AG04449 (cell line): ENCODE data around the gene HOXB4.
A peak's percentile ranks its signal among the peaks of the same experiment; 100 is the strongest.

ENCODE experiments used
- CTCF ChIA-PET: fragments of 350-600 bp; formaldehyde crosslinking; extraction: SDS; loops from one replicate; lab custom pipeline; 2021; ENCODE audit warnings: antibody characterized with exemption; lab: Yijun Ruan, JAX
- POLR2A ChIA-PET: fragments of 400-600, 350-600 bp; formaldehyde crosslinking; extraction: SDS; loops from one replicate; lab custom pipeline; 2020; ENCODE audit warnings: antibody characterized with exemption, inconsistent platforms; lab: Yijun Ruan, JAX
- DNase-seq: peaks from one replicate; pipeline ENCODE4 v3.0.0-alpha.2; 2010; ENCODE audit warnings: low read depth, low spot score
- H3K4me3 ChIP-seq: 2 replicates; pipeline ENCODE4 v1.5.1; 2011; ENCODE audit warnings: low read depth, mild to moderate bottlenecking, control low read depth, low read length
- TF ChIP-seq, protein P1 (sequence below): IDR thresholded peaks from one replicate; pipeline ENCODE4 v1.5.1; 2011; ENCODE audit warnings: mild to moderate bottlenecking, moderate library complexity, low read length, control low read depth, inconsistent platforms; ENCODE audit not compliant: insufficient read depth; ENCODE audit errors: missing control alignments

The HOXB4 gene

DNA sequence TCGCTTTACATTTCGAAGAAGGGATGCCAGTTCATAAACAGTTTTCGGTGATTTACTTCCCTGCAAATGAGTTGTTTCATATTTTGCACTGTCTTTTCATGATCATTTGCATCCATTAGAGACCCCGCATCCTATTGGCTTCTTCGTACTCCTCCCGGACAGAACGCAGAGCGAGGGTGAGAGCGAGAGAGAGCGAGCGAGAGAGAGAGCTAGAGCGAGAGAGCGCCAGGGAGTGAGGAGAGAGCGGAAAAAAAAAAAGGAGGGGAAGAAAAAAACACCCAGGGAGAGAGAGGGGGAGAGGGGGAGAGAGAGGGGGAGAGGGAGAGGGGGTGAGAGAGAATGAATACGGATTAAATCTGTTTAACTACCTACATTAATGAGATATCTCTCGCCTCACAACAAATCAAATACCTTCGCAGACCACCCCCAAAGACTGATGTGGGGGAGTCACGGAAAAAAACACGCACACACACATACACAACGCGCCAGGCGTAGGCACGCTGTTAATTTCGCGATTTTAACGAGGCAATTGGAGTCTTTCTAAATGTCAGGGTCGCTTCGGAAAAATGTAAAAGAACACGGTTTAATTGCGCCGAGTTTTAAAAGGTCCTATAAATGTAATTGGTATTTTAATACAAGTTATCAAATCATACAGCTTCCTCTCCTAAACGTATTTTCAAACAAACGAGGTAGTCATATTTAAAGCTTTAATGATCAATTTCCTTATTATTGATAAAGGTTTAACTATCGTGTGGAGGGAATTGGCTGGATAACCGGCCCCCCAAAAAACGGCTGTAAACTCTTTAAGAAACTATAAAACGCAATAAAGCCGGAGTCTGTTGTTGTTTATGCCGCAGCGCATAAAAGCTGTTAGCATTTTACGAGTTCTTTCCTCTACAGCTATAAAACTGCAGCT lies 37.2 kb upstream of the HOXB4 start, which contains the start of gene HOXB8:
TSS of gene HOXB8 (minus strand) at position 246 of the 916 bp plus-strand sequence. CDS start 588 bp downstream, outside the sequence.
- ChIA-PET POLR2A (interaction anchor here (1.6 kb wide), 1 partner anchor 23 kb away, joined by 8 read pairs; no protein-coding TSS in a partner anchor), CTCF (interaction anchor here (0.6 to 12.1 kb wide), 17 partner anchors 8 to 478 kb away, joined by 3 to 185 read pairs (median 10); partner anchors contain the start of genes HOXB3, HOXB5 and HOXB9)
- peak within 1 kb of the TSS; percentile 67 for H3K4me3 ChIP-seq
- TF ChIP-seq, protein P1, sequence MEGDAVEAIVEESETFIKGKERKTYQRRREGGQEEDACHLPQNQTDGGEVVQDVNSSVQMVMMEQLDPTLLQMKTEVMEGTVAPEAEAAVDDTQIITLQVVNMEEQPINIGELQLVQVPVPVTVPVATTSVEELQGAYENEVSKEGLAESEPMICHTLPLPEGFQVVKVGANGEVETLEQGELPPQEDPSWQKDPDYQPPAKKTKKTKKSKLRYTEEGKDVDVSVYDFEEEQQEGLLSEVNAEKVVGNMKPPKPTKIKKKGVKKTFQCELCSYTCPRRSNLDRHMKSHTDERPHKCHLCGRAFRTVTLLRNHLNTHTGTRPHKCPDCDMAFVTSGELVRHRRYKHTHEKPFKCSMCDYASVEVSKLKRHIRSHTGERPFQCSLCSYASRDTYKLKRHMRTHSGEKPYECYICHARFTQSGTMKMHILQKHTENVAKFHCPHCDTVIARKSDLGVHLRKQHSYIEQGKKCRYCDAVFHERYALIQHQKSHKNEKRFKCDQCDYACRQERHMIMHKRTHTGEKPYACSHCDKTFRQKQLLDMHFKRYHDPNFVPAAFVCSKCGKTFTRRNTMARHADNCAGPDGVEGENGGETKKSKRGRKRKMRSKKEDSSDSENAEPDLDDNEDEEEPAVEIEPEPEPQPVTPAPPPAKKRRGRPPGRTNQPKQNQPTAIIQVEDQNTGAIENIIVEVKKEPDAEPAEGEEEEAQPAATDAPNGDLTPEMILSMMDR, result no peak
- DNase-seq, result no peak

DNA sequence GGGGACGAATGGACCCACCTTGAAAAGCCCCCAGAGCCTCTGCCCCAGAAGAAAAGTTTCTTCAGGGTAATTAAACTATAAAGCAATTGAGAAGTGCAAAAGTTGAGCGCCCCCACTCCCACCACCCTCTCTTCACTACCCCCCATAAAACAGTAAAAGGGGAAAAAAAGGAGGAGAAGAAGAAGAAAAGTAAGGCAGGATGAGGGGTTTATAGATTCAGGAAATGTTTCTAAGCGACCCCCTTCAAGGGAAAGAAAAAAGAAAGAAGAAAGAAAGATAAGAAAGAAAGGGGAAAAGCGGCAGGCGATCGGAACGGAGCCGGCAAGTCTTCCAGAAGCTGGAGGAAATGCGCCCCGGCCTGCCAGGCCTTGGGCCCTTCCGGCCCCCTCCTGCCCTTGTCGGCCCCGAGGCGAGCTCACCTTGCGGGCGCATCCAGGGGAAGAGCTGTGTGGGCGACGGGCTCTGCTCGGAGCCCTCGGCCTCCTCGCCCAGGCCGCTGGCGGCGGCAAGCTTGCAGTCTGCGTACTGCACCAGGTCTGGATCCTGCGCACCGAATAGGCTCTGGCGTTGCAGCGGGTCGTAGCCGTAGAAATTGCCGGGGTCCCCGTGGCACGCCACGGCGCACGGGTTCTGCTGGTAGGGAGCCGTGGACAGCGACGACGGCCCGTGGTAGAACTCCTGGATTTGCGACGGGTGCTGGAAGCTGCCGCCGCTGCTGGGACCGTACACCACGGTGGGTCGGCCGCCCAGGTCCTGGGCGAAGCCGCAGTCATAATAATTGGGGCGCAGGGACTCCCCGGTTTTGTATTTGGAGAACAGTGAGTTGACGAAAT lies 35.9 kb upstream of the HOXB4 start:
- peak overlapping the region; percentile 67 for H3K4me3 ChIP-seq
- CTCF ChIA-PET, result interaction anchor here (0.6 to 12.1 kb wide), 22 partner anchors 8 to 589 kb away, joined by 3 to 185 read pairs (median 6); partner anchors contain the start of genes HOXB3, HOXB5 and HOXB9
- TF ChIP-seq, protein P1, result no peak
- POLR2A ChIA-PET, result interaction anchor here (0.9 to 1.6 kb wide), 4 partner anchors 11 to 32 kb away, joined by 3 to 8 read pairs (median 4); no protein-coding TSS in a partner anchor
- no peak for DNase-seq

DNA sequence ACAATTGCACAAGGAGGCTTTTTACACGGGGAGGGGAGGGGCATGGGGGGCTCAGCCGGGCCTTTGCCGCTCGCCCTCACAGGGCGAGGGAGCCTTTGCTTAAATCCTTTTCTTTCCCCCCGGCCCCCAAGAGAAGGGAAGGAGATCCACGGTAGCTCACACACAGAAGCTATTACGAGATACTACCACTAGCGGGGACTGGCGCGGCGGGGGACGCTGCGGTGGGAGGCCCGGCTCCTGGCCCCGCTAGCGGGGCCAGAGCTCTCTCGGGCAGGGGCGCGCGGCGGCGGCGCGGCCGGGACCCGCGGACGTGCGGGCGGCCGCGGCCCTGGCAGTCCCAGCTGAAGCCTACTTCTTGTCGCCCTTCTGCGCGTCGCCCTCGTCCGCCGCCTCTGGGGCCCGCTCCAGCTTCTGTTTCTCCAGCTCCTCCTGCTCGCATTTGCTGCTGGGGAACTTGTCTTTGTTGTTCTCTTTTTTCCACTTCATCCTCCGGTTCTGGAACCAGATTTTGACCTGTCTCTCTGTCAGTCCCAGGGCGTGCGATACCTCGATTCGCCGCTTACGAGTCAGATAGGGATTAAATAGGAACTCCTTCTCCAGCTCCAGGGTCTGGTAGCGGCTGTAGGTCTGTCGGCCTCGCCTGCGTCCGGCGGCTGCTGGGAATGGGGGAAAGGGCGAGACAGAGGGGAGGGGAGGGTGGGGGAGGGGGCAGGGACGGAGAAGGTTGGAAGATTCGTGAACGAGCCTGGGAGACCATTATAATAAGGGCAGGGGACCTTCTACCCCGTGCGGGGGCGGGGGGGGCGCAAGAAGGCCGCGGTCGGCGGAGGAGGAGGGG lies 34.9 kb upstream of the HOXB4 start:
- TF ChIP-seq, protein P1, result peak; percentile 39
- no peak for DNase-seq
- ChIA-PET POLR2A (interaction anchor here (0.7 to 1.4 kb wide), 10 partner anchors 9 to 564 kb away, joined by 3 to 6 read pairs (median 4); partner anchors contain the start of genes HOXB3, HOXB5, HOXB6 and NFE2L1), CTCF (interaction anchor here (0.6 to 12.1 kb wide), 24 partner anchors 9 to 635 kb away, joined by 3 to 185 read pairs (median 5); partner anchors contain the start of gene HOXB5)
- H3K4me3 ChIP-seq, result peak overlapping the region; percentile 67

DNA sequence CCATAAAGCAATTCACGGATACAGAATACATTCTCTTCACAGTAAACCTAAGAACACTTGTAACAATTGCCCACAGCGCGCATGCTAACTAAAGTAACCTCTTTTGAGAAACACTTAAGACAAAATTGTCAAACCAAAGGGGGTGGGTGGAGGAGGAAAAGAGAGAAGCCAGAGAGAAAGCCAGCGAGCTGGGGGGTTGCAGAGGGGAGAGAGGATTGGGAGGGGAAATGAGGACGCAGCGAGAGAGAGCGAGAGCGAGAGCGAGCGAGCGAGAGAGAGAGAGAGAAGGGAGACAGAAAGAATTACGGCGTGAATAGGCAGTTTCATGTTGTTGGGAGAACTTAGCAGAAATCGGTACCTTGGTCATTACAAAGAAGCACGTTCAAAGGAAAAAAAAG lies 34.3 kb upstream of the HOXB4 start:
- ChIA-PET CTCF (interaction anchor here (0.6 to 12.1 kb wide), 20 partner anchors 9 to 634 kb away, joined by 3 to 185 read pairs (median 5); partner anchors contain the start of gene HOXB5), POLR2A (interaction anchor here (0.7 to 1.4 kb wide), 10 partner anchors 8 to 564 kb away, joined by 3 to 6 read pairs (median 4); partner anchors contain the start of genes HOXB3, HOXB5, HOXB6 and NFE2L1)
- DNase-seq, result no peak
- H3K4me3 ChIP-seq, result peak overlapping the region; percentile 67
- TF ChIP-seq, protein P1, result no peak
